ENCODE results near the gene GRIK4.

GRCh38 chr11:120923866-120924508 is 412.4 kb downstream of the GRIK4 start:
- TF ChIP-seq NRF1 (conservative IDR thresholded peaks at IDR 0.05 in 1 of 2, IDR thresholded peaks at IDR 0.05 in 1 of 2), result no peak
- no peak for TF ChIP-seq CREM (IDR thresholded peaks at IDR 0.05; ENCODE audit: low read depth)
- TF ChIP-seq ZNF354B (CRISPR knock-in tag; IDR thresholded peaks at IDR 0.05), result no peak
- TF ChIP-seq MXD1 (CRISPR knock-in tag; IDR thresholded peaks at IDR 0.05; ENCODE audit: borderline replicate concordance, poor library complexity, severe bottlenecking), result no peak
- TF ChIP-seq POLR2AphosphoS5 (IDR thresholded peaks at IDR 0.05; ENCODE audit: control insufficient read depth, insufficient read depth, low read depth, low read length), result no peak
- TF ChIP-seq TEAD4 (IDR thresholded peaks at IDR 0.05; ENCODE audit: low read length), result no peak
- no peak for TF ChIP-seq TEAD4 (CRISPR knock-in tag; IDR thresholded peaks at IDR 0.05; ENCODE audit: borderline replicate concordance)
- TF ChIP-seq CTCF (IDR thresholded peaks at IDR 0.05 in 2 of 3, conservative IDR thresholded peaks at IDR 0.05 in 1 of 3; ENCODE audit: insufficient read depth in 2 of 3, low read depth in 1 of 3, low read length in 3 of 3), result no peak
- TF ChIP-seq ZNF217 (CRISPR knock-in tag; IDR thresholded peaks at IDR 0.05), result no peak
- TF ChIP-seq E2F3 (CRISPR knock-in tag; IDR thresholded peaks at IDR 0.05), result no peak
- TF ChIP-seq ATF2 (CRISPR knock-in tag; IDR thresholded peaks at IDR 0.05), result no peak

Data from K562 (cell line).